Liver (tissue), 9 donors: ENCODE data around the gene DNAAF8. TPM values are rescaled to one million over a fixed set of nuclear protein-coding genes. Genes with fewer than 3 reads are reported as not detected.

Experiments
- DNase-seq: peaks from one replicate; pipeline ENCODE4 v3.0.0-alpha.2; 2017; ENCODE audit warnings: low spot score
- H3K27ac ChIP-seq, 2 donors: one replicate each; pipeline ENCODE4 v1.7.0; 2013; ENCODE audit warnings: inconsistent platforms in 2 of 2, low read length in 2 of 2, control low read depth in 1 of 2, low read depth in 1 of 2, mild to moderate bottlenecking in 1 of 2
- H3K27me3 ChIP-seq, 4 donors: one replicate each; pipeline versions ENCODE4 v1.6.1 to v1.7.0; 2013; ENCODE audit warnings: low read length in 3 of 4, inconsistent platforms in 1 of 4, mild to moderate bottlenecking in 1 of 4, moderate library complexity in 1 of 4; ENCODE audit not compliant: control insufficient read depth in 4 of 4, insufficient read depth in 4 of 4
- H3K36me3 ChIP-seq, 4 donors: one replicate each; pipeline versions ENCODE4 v1.6.1 to v1.7.0; 2013; ENCODE audit warnings: low read length in 3 of 4, mild to moderate bottlenecking in 3 of 4, low read depth in 1 of 4, moderate library complexity in 1 of 4; ENCODE audit not compliant: control insufficient read depth in 4 of 4, insufficient read depth in 3 of 4
- H3K4me1 ChIP-seq, 4 donors: one replicate each; pipeline versions ENCODE4 v1.6.1 to v1.7.0; 2013; ENCODE audit warnings: low read length in 3 of 4, mild to moderate bottlenecking in 3 of 4, moderate library complexity in 1 of 4; ENCODE audit not compliant: control insufficient read depth in 4 of 4, insufficient read depth in 4 of 4
- H3K4me3 ChIP-seq, 3 donors: one replicate each; pipeline versions ENCODE4 v1.6.1 to v1.7.0; 2013; ENCODE audit warnings: low read length in 3 of 3, control low read depth in 1 of 3, low read depth in 1 of 3, mild to moderate bottlenecking in 1 of 3
- H3K9ac ChIP-seq, 2 donors: one replicate each; pipeline ENCODE4 v1.7.0; 2013; ENCODE audit warnings: low read length in 2 of 2, mild to moderate bottlenecking in 2 of 2, moderate library complexity in 2 of 2, control low read depth in 1 of 2, low read depth in 1 of 2
- H3K9me3 ChIP-seq, 4 donors: one replicate each; pipeline versions ENCODE4 v1.6.1 to v1.7.0; 2013; ENCODE audit warnings: low read length in 3 of 4; ENCODE audit not compliant: control insufficient read depth in 4 of 4
- ATF3 ChIP-seq: IDR thresholded peaks from 2 replicates; pipeline ENCODE4 v1.6.1; 2016; ENCODE audit warnings: antibody characterized with exemption
- CTCF ChIP-seq: fragments of 150-350 bp; IDR thresholded peaks from 2 replicates; pipeline ENCODE4 v1.5.1; 2017; ENCODE audit warnings: improper control_type of control experiment, low read depth, low read length; ENCODE audit not compliant: missing input control
- EGR1 ChIP-seq, 2 donors: IDR thresholded peaks; 2 replicates each; pipeline ENCODE4 v1.6.1; 2016 to 2018; ENCODE audit warnings: antibody characterized with exemption in 2 of 2, low read depth in 2 of 2
- FOXA1 ChIP-seq: IDR thresholded peaks from 2 replicates; pipeline ENCODE4 v1.6.1; 2016; ENCODE audit warnings: antibody characterized with exemption
- FOXA2 ChIP-seq: IDR thresholded peaks from 2 replicates; pipeline ENCODE4 v1.6.1; 2016; ENCODE audit warnings: antibody characterized with exemption
- GABPA ChIP-seq, 2 donors: IDR thresholded peaks in 1 of 2; conservative IDR thresholded peaks in 1 of 2; 2 replicates each; pipeline ENCODE4 v1.6.1; 2016; ENCODE audit warnings: antibody characterized with exemption in 2 of 2, mild to moderate bottlenecking in 1 of 2, moderate library complexity in 1 of 2
- HNF4A ChIP-seq, 2 donors: conservative IDR thresholded peaks; 2 replicates each; pipeline ENCODE4 v1.6.1; 2016; ENCODE audit warnings: antibody characterized with exemption in 2 of 2, mild to moderate bottlenecking in 2 of 2
- HNF4G ChIP-seq: IDR thresholded peaks from 2 replicates; pipeline ENCODE4 v1.6.1; 2016; ENCODE audit warnings: antibody characterized with exemption
- JUND ChIP-seq, 2 donors: IDR thresholded peaks; 2 replicates each; pipeline ENCODE4 v1.6.1; 2016; ENCODE audit warnings: antibody characterized with exemption in 2 of 2
- NR2F2 ChIP-seq: IDR thresholded peaks from 2 replicates; pipeline ENCODE4 v1.6.1; 2016; ENCODE audit warnings: antibody characterized with exemption
- RAD21 ChIP-seq, 2 donors: IDR thresholded peaks; 2 replicates each; pipeline ENCODE4 v1.6.1; 2016; ENCODE audit warnings: antibody characterized with exemption in 2 of 2, mild to moderate bottlenecking in 2 of 2
- REST ChIP-seq: IDR thresholded peaks from 2 replicates; pipeline ENCODE4 v1.6.1; 2016; ENCODE audit warnings: antibody characterized with exemption, mild to moderate bottlenecking
- RXRA ChIP-seq, 2 donors: IDR thresholded peaks; 2 replicates each; pipeline ENCODE4 v1.6.1; 2017 to 2018; ENCODE audit warnings: antibody characterized with exemption in 2 of 2, mild to moderate bottlenecking in 1 of 2
- SP1 ChIP-seq: IDR thresholded peaks from 2 replicates; pipeline ENCODE4 v1.6.1; 2018; ENCODE audit warnings: antibody characterized with exemption, mild to moderate bottlenecking
- TAF1 ChIP-seq: conservative IDR thresholded peaks from 2 replicates; pipeline ENCODE4 v1.6.1; 2016; ENCODE audit warnings: antibody characterized with exemption, mild to moderate bottlenecking
- YY1 ChIP-seq: IDR thresholded peaks from 2 replicates; pipeline ENCODE4 v1.6.1; 2016; ENCODE audit warnings: antibody characterized with exemption, mild to moderate bottlenecking
- ZBTB33 ChIP-seq: IDR thresholded peaks from 2 replicates; pipeline ENCODE4 v1.6.1; 2016; ENCODE audit warnings: antibody characterized with exemption
- WGBS: extraction: QIAGEN DNeasy Blood & Tissue Kit; methylation state at CpG from one replicate; pipeline ENCODE4 v1.1.7; 2013; 5-methylcytosine and 5-hydroxymethylcytosine counted together
- polyA plus RNA-seq, 2 donors: library from polyadenylated mRNA; stranded (reverse) in 1 of 2; unstranded in 1 of 2; fragments of 200-250 nt in 1 of 2; fragments of >200 nt in 1 of 2; fragmentation: Nextera tagmentation in 1 of 2; extraction: Ambion mirVana in 1 of 2; gene quantifications; one replicate each; pipeline versions ENCODE4 v1.2.1 to v1.2.3, GENCODE V29; 2013 to 2015
- total RNA-seq, 2 donors: library from RNA; depleted of rRNA; stranded (reverse); fragments of >200 nt; gene quantifications; one replicate each; pipeline ENCODE4 v1.2.3, GENCODE V29; 2014
- TF ChIP-seq, protein P1 (sequence below): IDR thresholded peaks from 2 replicates; pipeline ENCODE4 v1.6.1; 2016; ENCODE audit warnings: antibody characterized with exemption
- donor health status: healthy.
- donor health status: healthy.
- donor health status: healthy.
- donor health status: healthy.
- donor health status: healthy.

DNAAF8 gene
- total and polyA plus RNA-seq, 4 donors: 0.33 to 0.75 (median 0.56) TPM

DNA sequence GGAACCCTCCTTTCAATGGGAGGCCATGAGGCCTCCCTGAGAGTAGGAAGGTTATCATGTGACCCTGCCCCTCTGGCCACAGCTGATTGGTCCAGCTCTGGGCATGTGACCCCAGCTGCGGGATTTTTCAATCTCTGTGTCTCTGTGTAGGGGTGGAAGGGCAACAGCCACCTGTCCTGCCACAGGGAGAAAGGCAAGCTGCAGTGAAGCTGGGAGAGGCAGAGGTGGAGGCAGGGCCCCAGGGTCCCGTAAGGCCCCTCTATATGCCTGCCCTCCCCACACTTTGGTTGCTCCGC lies 10.9 kb downstream of the DNAAF8 start:
- Histone ChIP-seq H3K27ac (no peak overlapping the region), H3K4me1 (peaks cover 0 to 6% (median 3%) of the 10 kb centered on the region in 4 donors), H3K9ac (no peak overlapping the region), H3K9me3 (no peaks in the 10 kb centered on the region), H3K4me3 (no peak overlapping the region), H3K36me3 (peaks cover 0 to 5% (median 0%) of the 10 kb centered on the region in 4 donors), H3K27me3 (no peaks in the 10 kb centered on the region)
- 87% methylated on average over 3 of the region's 3 CpGs for WGBS
- no peak for DNase-seq
- TF ChIP-seq CTCF (no peak), SP1 (no peak), RXRA (IDR thresholded peaks at IDR 0.05) (no peak), EGR1 (IDR thresholded peaks at IDR 0.05; ENCODE audit: low read depth in 2 of 2) (no peak), FOXA1 (no peak), REST (no peak), YY1 (no peak), NR2F2 (no peak), GABPA (IDR thresholded peaks at IDR 0.05 in 1 of 2, conservative IDR thresholded peaks at IDR 0.05 in 1 of 2) (no peak), JUND (IDR thresholded peaks at IDR 0.05) (no peak), RAD21 (IDR thresholded peaks at IDR 0.05) (no peak), ZBTB33 (no peak), TAF1 (no peak), ATF3 (no peak), HNF4A (conservative IDR thresholded peaks at IDR 0.05) (no peak), HNF4G (no peak), FOXA2 (no peak)
- TF ChIP-seq, protein P1, sequence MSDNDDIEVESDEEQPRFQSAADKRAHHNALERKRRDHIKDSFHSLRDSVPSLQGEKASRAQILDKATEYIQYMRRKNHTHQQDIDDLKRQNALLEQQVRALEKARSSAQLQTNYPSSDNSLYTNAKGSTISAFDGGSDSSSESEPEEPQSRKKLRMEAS: no peak

DNA sequence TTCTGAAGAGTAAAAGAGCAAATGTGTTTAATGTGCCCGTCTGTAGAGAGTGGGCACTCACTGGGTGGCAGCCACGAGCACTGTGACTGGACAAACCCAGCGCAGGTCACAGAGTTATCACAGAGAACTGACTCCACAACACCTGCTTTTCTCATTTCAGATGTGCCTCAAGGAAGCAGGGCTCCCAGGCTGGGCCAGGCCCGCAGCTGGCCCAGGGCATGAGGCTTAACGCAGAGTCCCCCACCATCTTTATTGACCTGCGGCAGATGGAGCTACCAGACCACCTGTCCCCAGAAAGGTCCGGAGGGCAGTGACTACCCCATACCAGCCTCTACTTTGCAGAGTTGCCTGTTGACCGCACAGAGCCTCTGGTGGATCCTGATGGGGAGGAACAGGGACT lies 11.9 kb downstream of the DNAAF8 start:
- 90% methylated on average over 8 of the region's 8 CpGs for WGBS
- H3K27ac ChIP-seq: no peak overlapping the region
- peaks cover 0 to 6% (median 3%) of the 10 kb centered on the region in 4 donors for H3K4me1 ChIP-seq
- TF ChIP-seq NR2F2 (no peak), RXRA (IDR thresholded peaks at IDR 0.05) (no peak), ZBTB33 (no peak), FOXA1 (no peak), TAF1 (no peak), HNF4G (no peak), HNF4A (conservative IDR thresholded peaks at IDR 0.05) (no peak), CTCF (no peak), RAD21 (IDR thresholded peaks at IDR 0.05) (no peak), YY1 (no peak), JUND (IDR thresholded peaks at IDR 0.05) (no peak), FOXA2 (no peak), EGR1 (IDR thresholded peaks at IDR 0.05; ENCODE audit: low read depth in 2 of 2) (no peak), GABPA (IDR thresholded peaks at IDR 0.05 in 1 of 2, conservative IDR thresholded peaks at IDR 0.05 in 1 of 2) (no peak), SP1 (no peak), ATF3 (no peak)
- TF ChIP-seq, protein P1: no peak

More for the DNA sequence above, 11.9 kb downstream of the DNAAF8 start:
- H3K4me3 ChIP-seq: no peak overlapping the region
- H3K9ac ChIP-seq: no peak overlapping the region
- H3K27me3 ChIP-seq: no peaks in the 10 kb centered on the region
- H3K36me3 ChIP-seq: peaks cover 1 to 10% (median 4%) of the 10 kb centered on the region in 4 donors
- no peak for DNase-seq
- H3K9me3 ChIP-seq: no peaks in the 10 kb centered on the region
